K562 treated with DMSO at 1 percent for 24 hours (cell line): ENCODE data around the gene FAM240B. TPM values are rescaled to one million over a fixed set of nuclear protein-coding genes. Genes with fewer than 3 reads are reported as not detected.

Experiments used
- total RNA-seq: library from RNA; unstranded; fragments of 300-600 nt; gene quantifications from 2 replicates; pipeline ENCODE4 v1.2.3, GENCODE V29; 2022; ENCODE audit warnings: low read depth; ENCODE audit not compliant: insufficient read depth

FAM240B gene
- total RNA-seq, result not detected in 2 replicates

GRCh38 chr9:38720083-38720745 is at the start of gene FAM240B:
TSS of gene FAM240B (minus strand) at chr9:38720133. CDS start at chr9:38703999, 16,134 bp downstream.

Other genes with a start within 250 kb of the FAM240B start
- not detected in 2 replicates for gene ANKRD18A, start 99.5 kb downstream of the FAM240B start, total RNA-seq